SK-N-MC (cell line): Measurements from ENCODE around the gene NCOA3.

Experiments used
- EZH2 ChIP-seq: fragments of 200-600 bp; sonication (generic); IDR thresholded peaks from one replicate; pipeline ENCODE4 v1.6.1; 2017; ENCODE audit warnings: antibody characterized with exemption
- FOXP2 ChIP-seq: optimal IDR thresholded peaks from 2 replicates; pipeline ENCODE3; 2011; ENCODE audit warnings: mild to moderate bottlenecking, moderate library complexity; ENCODE audit not compliant: insufficient read depth; ENCODE audit errors: extremely low read length, control extremely low read depth
- POLR2AphosphoS5 ChIP-seq: IDR thresholded peaks from 2 replicates; pipeline ENCODE4 v1.6.1; 2012; ENCODE audit warnings: mild to moderate bottlenecking, low read depth, low read length, borderline replicate concordance

GRCh38 chr20:47475419-47476044 lies 26.2 kb upstream of the NCOA3 start:
- no peak for TF ChIP-seq POLR2AphosphoS5
- TF ChIP-seq EZH2 = no peak
- no peak for TF ChIP-seq FOXP2
